ENCODE results near the gene DOCK9. TPM values are rescaled to one million over a fixed set of nuclear protein-coding genes. Genes with fewer than 3 reads are reported as not detected.

Gene DOCK9
- total RNA-seq, 1 experiment from 2014 or later = 30.5 TPM

GRCh38 chr13:98877936-98878335 is 99.9 kb downstream of the DOCK9 start:
- ChIA-PET POLR2A (no interaction called here), CTCF (no interaction called here)
- in situ Hi-C loops (cut with HindIII; ENCODE audit: low pct_unique_long_range_greater_than_20kb, low sequenced_read_pairs) = no loop called here
- no peaks in the 10 kb centered on the region; the same call in 1 of the 2 replicates for H3K36me3 ChIP-seq (ENCODE audit: control insufficient read depth, insufficient read depth, low read length)
- TF ChIP-seq TCF7L2 (IDR thresholded peaks at IDR 0.05; ENCODE audit: low read depth, low read length) = no peak
- TF ChIP-seq CTCF (IDR thresholded peaks at IDR 0.05) = no peak
- no peak for TF ChIP-seq POLR2AphosphoS5 (IDR thresholded peaks at IDR 0.05; ENCODE audit: low read depth, low read length)
- no peak for TF ChIP-seq SIN3A (IDR thresholded peaks at IDR 0.05; ENCODE audit: borderline replicate concordance, insufficient read depth, low read depth, low read length)
- no peak for TF ChIP-seq REST (IDR thresholded peaks at IDR 0.05; ENCODE audit: insufficient read depth in 1 of 2, low read depth in 2 of 2, low read length in 1 of 2)
- H3K27me3 ChIP-seq (ENCODE audit: control insufficient read depth, insufficient read depth, low read length) = no peaks in the 10 kb centered on the region
- DNase-seq (ENCODE audit: low read depth, low spot score) = no peak
- H3K4me3 ChIP-seq (ENCODE audit: low read depth in 2 of 2, low read length in 2 of 2) = no peak overlapping the region
- no peaks in the 10 kb centered on the region for H3K9me3 ChIP-seq (ENCODE audit: control insufficient read depth, insufficient read depth, low read depth, low read length)
- ATAC-seq = no peak
- intact Hi-C loops (cut with micrococcal nuclease; ENCODE audit: unreplicated experiment) = no loop called here
- H3K27ac ChIP-seq (ENCODE audit: low read length) = no peak overlapping the region
- no TSS peak for BruUV-seq (replicated peaks)
- H3K4me1 ChIP-seq (ENCODE audit: control insufficient read depth, insufficient read depth, low read length) = no peaks in the 10 kb centered on the region

GRCh38 chr13:98877466-98877865 is 100.4 kb downstream of the DOCK9 start:
- no peaks in the 10 kb centered on the region for H3K9me3 ChIP-seq (ENCODE audit: control insufficient read depth, insufficient read depth, low read depth, low read length)
- H3K4me3 ChIP-seq (ENCODE audit: low read depth in 2 of 2, low read length in 2 of 2) = no peak overlapping the region
- BruUV-seq (replicated peaks) = no TSS peak
- ChIA-PET CTCF (no interaction called here), POLR2A (no interaction called here)
- H3K27ac ChIP-seq (ENCODE audit: low read length) = no peak overlapping the region
- in situ Hi-C loops (cut with HindIII; ENCODE audit: low pct_unique_long_range_greater_than_20kb, low sequenced_read_pairs) = no loop called here
- no peaks in the 10 kb centered on the region; the same call in 1 of the 2 replicates for H3K36me3 ChIP-seq (ENCODE audit: control insufficient read depth, insufficient read depth, low read length)
- DNase-seq (ENCODE audit: low read depth, low spot score) (no peak), ATAC-seq (no peak)
- no peaks in the 10 kb centered on the region for H3K4me1 ChIP-seq (ENCODE audit: control insufficient read depth, insufficient read depth, low read length)
- TF ChIP-seq REST (IDR thresholded peaks at IDR 0.05; ENCODE audit: insufficient read depth in 1 of 2, low read depth in 2 of 2, low read length in 1 of 2) (no peak), TCF7L2 (IDR thresholded peaks at IDR 0.05; ENCODE audit: low read depth, low read length) (no peak), SIN3A (IDR thresholded peaks at IDR 0.05; ENCODE audit: borderline replicate concordance, insufficient read depth, low read depth, low read length) (no peak), CTCF (IDR thresholded peaks at IDR 0.05) (no peak), POLR2AphosphoS5 (IDR thresholded peaks at IDR 0.05; ENCODE audit: low read depth, low read length) (no peak)
- intact Hi-C loops (cut with micrococcal nuclease; ENCODE audit: unreplicated experiment) = no loop called here
- no peaks in the 10 kb centered on the region for H3K27me3 ChIP-seq (ENCODE audit: control insufficient read depth, insufficient read depth, low read length)

Measured in Panc1 (cell line).